Upper lobe of left lung (tissue), 4 donors: ENCODE results near the gene CDCA4.

Experiments
- EP300 ChIP-seq, 4 donors: sonication (generic); formaldehyde crosslinking; IDR thresholded peaks; one replicate each; pipeline ENCODE4 v1.5.1; 2017; ENCODE audit warnings: antibody characterized with exemption in 4 of 4, control low read depth in 2 of 4
- POLR2AphosphoS5 ChIP-seq, 2 donors: sonication (generic); formaldehyde crosslinking; IDR thresholded peaks; one replicate each; pipeline ENCODE4 v1.5.1; 2017; ENCODE audit warnings: antibody characterized with exemption in 2 of 2
- TF ChIP-seq, protein P1 (sequence below), 6 experiments: fragments of 450-650 bp in 4 of 6; fragments of 200-600 bp in 2 of 6; sonication (generic) in 2 of 6; IDR thresholded peaks; one replicate each; pipeline ENCODE4 v1.5.1; 2016 to 2019; ENCODE audit warnings: antibody characterized with exemption in 6 of 6

- TF ChIP-seq, protein P1, sequence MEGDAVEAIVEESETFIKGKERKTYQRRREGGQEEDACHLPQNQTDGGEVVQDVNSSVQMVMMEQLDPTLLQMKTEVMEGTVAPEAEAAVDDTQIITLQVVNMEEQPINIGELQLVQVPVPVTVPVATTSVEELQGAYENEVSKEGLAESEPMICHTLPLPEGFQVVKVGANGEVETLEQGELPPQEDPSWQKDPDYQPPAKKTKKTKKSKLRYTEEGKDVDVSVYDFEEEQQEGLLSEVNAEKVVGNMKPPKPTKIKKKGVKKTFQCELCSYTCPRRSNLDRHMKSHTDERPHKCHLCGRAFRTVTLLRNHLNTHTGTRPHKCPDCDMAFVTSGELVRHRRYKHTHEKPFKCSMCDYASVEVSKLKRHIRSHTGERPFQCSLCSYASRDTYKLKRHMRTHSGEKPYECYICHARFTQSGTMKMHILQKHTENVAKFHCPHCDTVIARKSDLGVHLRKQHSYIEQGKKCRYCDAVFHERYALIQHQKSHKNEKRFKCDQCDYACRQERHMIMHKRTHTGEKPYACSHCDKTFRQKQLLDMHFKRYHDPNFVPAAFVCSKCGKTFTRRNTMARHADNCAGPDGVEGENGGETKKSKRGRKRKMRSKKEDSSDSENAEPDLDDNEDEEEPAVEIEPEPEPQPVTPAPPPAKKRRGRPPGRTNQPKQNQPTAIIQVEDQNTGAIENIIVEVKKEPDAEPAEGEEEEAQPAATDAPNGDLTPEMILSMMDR (IDR thresholded peaks at IDR 0.05) = no peak
- no peak for TF ChIP-seq EP300 (IDR thresholded peaks at IDR 0.05)
- no peak for TF ChIP-seq POLR2AphosphoS5 (IDR thresholded peaks at IDR 0.05)
Measured at GRCh38 chr14:105005929-105006830, 14.7 kb downstream of the CDCA4 start.
